ENCODE results near the gene PMS1. TPM values are rescaled to one million over a fixed set of nuclear protein-coding genes. Genes with fewer than 3 reads are reported as not detected.

The PMS1 gene
- total RNA-seq, 1 donor from 2014 or later, result 39.0 TPM

Other genes with a start within 250 kb of the PMS1 start
- gene SLC40A1, start 203.7 kb upstream of the PMS1 start, total RNA-seq, result 6.0 and 6.3 TPM in 2 replicates
- 38.8 and 42.5 TPM in 2 replicates for gene ASNSD1, start 123.0 kb upstream of the PMS1 start, total RNA-seq
- 5.0 and 7.4 TPM in 2 replicates for gene ANKAR, start 109.8 kb upstream of the PMS1 start, total RNA-seq
- gene OSGEPL1, start 21.7 kb upstream of the PMS1 start, total RNA-seq, result 6.6 TPM in 2 replicates
- 70.0 and 78.9 TPM in 2 replicates for gene ORMDL1, start 111 bp upstream of the PMS1 start, total RNA-seq